CD4-positive, alpha-beta memory T cell (primary cell): ENCODE results near the gene SLC12A2. TPM values are rescaled to one million over a fixed set of nuclear protein-coding genes. Genes with fewer than 3 reads are reported as not detected.

Source experiments
- CTCF ChIA-PET: fragments of 350-600 bp; sonication (Branson Sonifier 250); formaldehyde crosslinking; loops from one replicate; lab custom pipeline; 2021; ENCODE audit warnings: inconsistent platforms; ENCODE audit not compliant: partially characterized antibody; lab: Charles Lee
- POLR2A ChIA-PET: fragments of 350-600 bp; sonication (Branson Sonifier 250); formaldehyde crosslinking; loops from one replicate; lab custom pipeline; 2021; ENCODE audit not compliant: partially characterized antibody; lab: Charles Lee
- DNase-seq, 5 donors: peaks; one replicate each; pipeline versions ENCODE4 v3.0.0 to v3.0.0-alpha.2; 2020 to 2022; ENCODE audit warnings: mixed read lengths in 1 of 5
- H3K27ac ChIP-seq: one replicate; pipeline ENCODE4 v1.7.0; 2013; ENCODE audit warnings: low read depth, low read length
- H3K27me3 ChIP-seq: 2 replicates; pipeline ENCODE4 v1.7.0; 2013; ENCODE audit warnings: mild to moderate bottlenecking, low read length, moderate library complexity; ENCODE audit not compliant: insufficient read depth
- H3K36me3 ChIP-seq: 2 replicates; pipeline ENCODE4 v1.7.0; 2013; ENCODE audit warnings: mild to moderate bottlenecking, low read length, moderate library complexity; ENCODE audit not compliant: insufficient read depth
- H3K4me1 ChIP-seq: 2 replicates; pipeline ENCODE4 v1.7.0; 2013; ENCODE audit warnings: mild to moderate bottlenecking, low read length, moderate library complexity; ENCODE audit not compliant: insufficient read depth
- H3K4me3 ChIP-seq, 2 donors: one replicate each; pipeline ENCODE4 v1.7.0; 2013; ENCODE audit warnings: low read length in 2 of 2, mild to moderate bottlenecking in 1 of 2
- H3K9me3 ChIP-seq, 2 donors: one replicate each; pipeline ENCODE4 v1.7.0; 2013; ENCODE audit warnings: low read length in 2 of 2, control low read depth in 1 of 2; ENCODE audit not compliant: control insufficient read depth in 1 of 2
- H3K27ac Mint-ChIP-seq, 7 donors: one replicate each; pipeline ENCODE4 v1.8.0; 2020 to 2021; ENCODE audit warnings: mixed read lengths in 7 of 7, mild to moderate bottlenecking in 6 of 7, inconsistent platforms in 3 of 7, moderate library complexity in 3 of 7
- H3K27me3 Mint-ChIP-seq, 2 donors: one replicate each; pipeline ENCODE4 v1.8.0; 2020 to 2021; ENCODE audit warnings: mixed read lengths in 2 of 2
- H3K36me3 Mint-ChIP-seq, 2 donors: one replicate each; pipeline ENCODE4 v1.8.0; 2020 to 2021; ENCODE audit warnings: mixed read lengths in 2 of 2, inconsistent platforms in 1 of 2, mild to moderate bottlenecking in 1 of 2
- H3K4me1 Mint-ChIP-seq, 4 donors: one replicate each; pipeline ENCODE4 v1.8.0; 2020 to 2021; ENCODE audit warnings: mixed read lengths in 4 of 4, mild to moderate bottlenecking in 1 of 4
- H3K4me3 Mint-ChIP-seq, 8 donors: one replicate each; pipeline ENCODE4 v1.8.0; 2020 to 2021; ENCODE audit warnings: mixed read lengths in 8 of 8, mild to moderate bottlenecking in 7 of 8, moderate library complexity in 6 of 8, inconsistent platforms in 3 of 8
- H3K9me3 Mint-ChIP-seq, 8 donors: one replicate each; pipeline ENCODE4 v1.8.0; 2020 to 2021; ENCODE audit warnings: mixed read lengths in 8 of 8, mild to moderate bottlenecking in 5 of 8, inconsistent platforms in 3 of 8, moderate library complexity in 1 of 8
- intact Hi-C: fragments of 100-400 bp; cut with micrococcal nuclease; formaldehyde crosslinking; loops from one replicate; pipeline ENCODE4 v1.15.1; 2023
- polyA plus RNA-seq, 2 donors: library from polyadenylated mRNA; unstranded; fragments of 300-500 nt; fragmentation: Illumina TruSeq; gene quantifications; one replicate each; pipeline ENCODE4 v1.2.3, GENCODE V29; 2021
- total RNA-seq, 2 experiments: library from RNA; stranded (reverse); gene quantifications; one replicate each; pipeline ENCODE4 v1.2.3, GENCODE V29; 2021

The SLC12A2 gene
- total RNA-seq (10 to 100 TPM; 13.3 to 13.6 TPM), polyA plus RNA-seq (1 to 10 TPM; 2.7 to 6.9 TPM)

GRCh38 chr5:128083033-128083810, at the start of gene SLC12A2:
SLC12A2 (plus strand) TSS chr5:128083766; CDS start chr5:128083955, 189 bp downstream.
- intact Hi-C loops = loop anchor here (1.0 to 10.0 kb wide), 8 partner anchors 118 to 1481 kb away; partner anchors contain the start of genes ISOC1, MARCHF3 and PHAX

GRCh38 chr5:128035689-128036088, 47.9 kb upstream of the SLC12A2 start:
- POLR2A ChIA-PET = no interaction called here
- no peak overlapping the region for H3K27ac ChIP-seq
- H3K9me3 Mint-ChIP-seq = peaks cover 0 to 7% (median under 1%) of the 10 kb centered on the region in 8 donors
- CTCF ChIA-PET = no interaction called here
- peak overlapping the region in 2 of 7 donors; percentile 20 to 85 for H3K27ac Mint-ChIP-seq
- H3K4me3 ChIP-seq = no peak overlapping the region
- peaks cover 31 to 42% of the 10 kb centered on the region in 2 donors for H3K36me3 Mint-ChIP-seq
- H3K9me3 ChIP-seq = no peaks in the 10 kb centered on the region
- H3K27me3 Mint-ChIP-seq = no peaks in the 10 kb centered on the region
- no peak overlapping the region for H3K4me3 Mint-ChIP-seq
- H3K4me1 ChIP-seq = no peaks in the 10 kb centered on the region
- H3K36me3 ChIP-seq = no peaks in the 10 kb centered on the region
- peaks cover 0 to 11% (median 4%) of the 10 kb centered on the region in 4 donors for H3K4me1 Mint-ChIP-seq
- no peaks in the 10 kb centered on the region for H3K27me3 ChIP-seq
- DNase-seq = no peak
- intact Hi-C loops = no loop called here

More at GRCh38 chr5:128083033-128083810, at the start of gene SLC12A2:
- DNase-seq = peak; percentile 94 to 98 (median 97)
- H3K4me3 Mint-ChIP-seq = peak within 1 kb of the TSS; percentile 89 to 98 (median 94)
- Histone ChIP-seq H3K36me3 (no peaks in the 10 kb centered on the region), H3K4me3 (peak within 1 kb of the TSS; percentile 68 to 89), H3K4me1 (peaks cover 62% of the 10 kb centered on the region), H3K27me3 (no peaks in the 10 kb centered on the region), H3K9me3 (no peaks in the 10 kb centered on the region), H3K27ac (peak within 1 kb of the TSS; percentile 88)
- POLR2A ChIA-PET = interaction anchor here (0.7 to 1.8 kb wide), 16 partner anchors 8 to 1482 kb away, joined by 3 to 8 read pairs (median 4); partner anchors contain the start of genes ISOC1 and PHAX
- H3K27me3 Mint-ChIP-seq = no peaks in the 10 kb centered on the region
- H3K27ac Mint-ChIP-seq = peak within 1 kb of the TSS; percentile 87 to 98 (median 97)
- peaks cover 7 to 10% of the 10 kb centered on the region in 2 donors for H3K36me3 Mint-ChIP-seq
- CTCF ChIA-PET = interaction anchor here (0.9 to 2.5 kb wide), 5 partner anchors 15 to 207 kb away, joined by 3 to 10 read pairs (median 3); no protein-coding TSS in a partner anchor
- peaks cover 51 to 76% (median 61%) of the 10 kb centered on the region in 4 donors for H3K4me1 Mint-ChIP-seq
- H3K9me3 Mint-ChIP-seq = no peaks in the 10 kb centered on the region

GRCh38 chr5:128036950-128037349, 46.6 kb upstream of the SLC12A2 start:
- H3K4me1 ChIP-seq = no peaks in the 10 kb centered on the region
- no peaks in the 10 kb centered on the region for H3K9me3 ChIP-seq
- intact Hi-C loops = no loop called here
- Mint-ChIP-seq H3K27ac (no peak overlapping the region), H3K9me3 (peaks cover 0 to 7% (median 0%) of the 10 kb centered on the region in 8 donors), H3K36me3 (peaks cover 25 to 38% of the 10 kb centered on the region in 2 donors), H3K4me3 (no peak overlapping the region), H3K27me3 (no peaks in the 10 kb centered on the region), H3K4me1 (peaks cover 0 to 11% (median 6%) of the 10 kb centered on the region in 4 donors)
- ChIA-PET CTCF (no interaction called here), POLR2A (no interaction called here)
- no peak overlapping the region for H3K4me3 ChIP-seq
- H3K27ac ChIP-seq = no peak overlapping the region
- DNase-seq = no peak
- no peaks in the 10 kb centered on the region for H3K36me3 ChIP-seq
- no peaks in the 10 kb centered on the region for H3K27me3 ChIP-seq

- no peaks in the 10 kb centered on the region for H3K27me3 ChIP-seq
- DNase-seq = no peak
- no peaks in the 10 kb centered on the region for H3K4me1 ChIP-seq
- H3K27me3 Mint-ChIP-seq = no peaks in the 10 kb centered on the region
- no peak overlapping the region for H3K4me3 Mint-ChIP-seq
- H3K27ac Mint-ChIP-seq = no peak overlapping the region
- H3K4me1 Mint-ChIP-seq = peaks cover 0 to 9% (median 6%) of the 10 kb centered on the region in 4 donors
- intact Hi-C loops = no loop called here
- CTCF ChIA-PET = interaction anchor here (0.6 kb wide), 1 partner anchor 257 kb away, joined by 3 read pairs; no protein-coding TSS in a partner anchor
- H3K4me3 ChIP-seq = no peak overlapping the region
- no peak overlapping the region for H3K27ac ChIP-seq
- POLR2A ChIA-PET = no interaction called here
- H3K36me3 ChIP-seq = no peaks in the 10 kb centered on the region
- H3K36me3 Mint-ChIP-seq = peaks cover 27 to 34% of the 10 kb centered on the region in 2 donors
- H3K9me3 ChIP-seq = no peaks in the 10 kb centered on the region
- H3K9me3 Mint-ChIP-seq = peaks cover 0 to 3% (median 0%) of the 10 kb centered on the region in 8 donors
Observed at GRCh38 chr5:128038643-128039042, 44.9 kb upstream of the SLC12A2 start.

GRCh38 chr5:128040927-128041326, 42.6 kb upstream of the SLC12A2 start:
- Histone ChIP-seq H3K4me1 (no peaks in the 10 kb centered on the region), H3K36me3 (no peaks in the 10 kb centered on the region), H3K9me3 (no peaks in the 10 kb centered on the region), H3K27ac (no peak overlapping the region), H3K27me3 (no peaks in the 10 kb centered on the region), H3K4me3 (no peak overlapping the region)
- peaks cover 15 to 20% of the 10 kb centered on the region in 2 donors for H3K36me3 Mint-ChIP-seq
- no peaks in the 10 kb centered on the region for H3K27me3 Mint-ChIP-seq
- peak overlapping the region in 1 of 7 donors; percentile 10 for H3K27ac Mint-ChIP-seq
- DNase-seq = no peak
- peaks cover 0 to 2% (median 0%) of the 10 kb centered on the region in 8 donors for H3K9me3 Mint-ChIP-seq
- POLR2A ChIA-PET = no interaction called here
- CTCF ChIA-PET = no interaction called here
- intact Hi-C loops = no loop called here
- no peak overlapping the region for H3K4me3 Mint-ChIP-seq
- H3K4me1 Mint-ChIP-seq = peaks cover 0 to 11% (median 2%) of the 10 kb centered on the region in 4 donors

GRCh38 chr5:128052780-128053179, 30.8 kb upstream of the SLC12A2 start:
- no peaks in the 10 kb centered on the region for H3K27me3 ChIP-seq
- ChIA-PET CTCF (interaction anchor here (1.5 kb wide), 1 partner anchor 8 kb away, joined by 3 read pairs; no protein-coding TSS in a partner anchor), POLR2A (no interaction called here)
- no peak for DNase-seq
- H3K9me3 ChIP-seq = no peaks in the 10 kb centered on the region
- Mint-ChIP-seq H3K27ac (no peak overlapping the region), H3K36me3 (peaks cover 45 to 63% of the 10 kb centered on the region in 2 donors), H3K4me1 (peaks cover 0 to 12% (median 7%) of the 10 kb centered on the region in 4 donors), H3K4me3 (no peak overlapping the region), H3K9me3 (peaks cover 0 to 7% (median 2%) of the 10 kb centered on the region in 8 donors), H3K27me3 (no peaks in the 10 kb centered on the region)
- intact Hi-C loops = no loop called here
- H3K36me3 ChIP-seq = no peaks in the 10 kb centered on the region
- H3K4me3 ChIP-seq = no peak overlapping the region
- no peaks in the 10 kb centered on the region for H3K4me1 ChIP-seq
- no peak overlapping the region for H3K27ac ChIP-seq
